Dermis microvascular lymphatic vessel endothelial cell (primary cell): ENCODE data around the gene UNC5CL. TPM values are rescaled to one million over a fixed set of nuclear protein-coding genes. Genes with fewer than 3 reads are reported as not detected.

ENCODE experiments used
- total RNA-seq: library from RNA; depleted of rRNA; stranded (reverse); fragments of >200 nt; gene quantifications from 2 replicates; pipeline ENCODE4 v1.2.1, GENCODE V29; 2014

Gene UNC5CL
- total RNA-seq, 1 donor from 2014 or later: under 0.01 TPM

Other genes with a start within 250 kb of the UNC5CL start
- not detected in 2 replicates for gene TSPO2, start 3.2 kb upstream of the UNC5CL start, total RNA-seq
- gene APOBEC2, start 14.0 kb upstream of the UNC5CL start, total RNA-seq: not detected in 2 replicates
- gene OARD1, start 33.1 kb upstream of the UNC5CL start, total RNA-seq: 6.7 and 7.6 TPM in 2 replicates
- 12.6 and 20.7 TPM in 2 replicates for gene NFYA, start 33.8 kb upstream of the UNC5CL start, total RNA-seq
- not detected in 2 replicates for gene TREML1, start 115.1 kb upstream of the UNC5CL start, total RNA-seq
- gene TREM2, start 123.9 kb upstream of the UNC5CL start, total RNA-seq: not detected in 2 replicates
- gene TREML2, start 161.9 kb upstream of the UNC5CL start, total RNA-seq: not detected in 2 replicates
- gene TREML4, start 189.1 kb upstream of the UNC5CL start, total RNA-seq: not detected in 2 replicates
- 0.13 TPM in 1 of 2 replicates, not detected in the other for gene TREM1, start 247.5 kb upstream of the UNC5CL start, total RNA-seq